Spinal cord (tissue), 10 donors: Measurements from ENCODE around the gene ABL1. TPM values are rescaled to one million over a fixed set of nuclear protein-coding genes. Genes with fewer than 3 reads are reported as not detected.
A peak's percentile ranks its signal among the peaks of the same experiment; 100 is the strongest.

Experiments used
- DNase-seq, 6 donors: peaks; one replicate each; pipeline versions ENCODE4 v3.0.0 to v3.0.0-alpha.2; 2013 to 2015; ENCODE audit warnings: low spot score in 6 of 6, low read depth in 4 of 6
- H3K27ac ChIP-seq: one replicate; pipeline ENCODE4 v1.5.1; 2013; ENCODE audit warnings: low read depth, low read length, control low read depth
- H3K27me3 ChIP-seq: one replicate; pipeline ENCODE4 v1.6.1; 2013; ENCODE audit warnings: low read length; ENCODE audit not compliant: control insufficient read depth, insufficient read depth
- H3K36me3 ChIP-seq: one replicate; pipeline ENCODE4 v1.6.1; 2013; ENCODE audit warnings: low read length; ENCODE audit not compliant: control insufficient read depth, insufficient read depth
- H3K4me1 ChIP-seq: one replicate; pipeline ENCODE4 v1.6.1; 2013; ENCODE audit warnings: low read length; ENCODE audit not compliant: control insufficient read depth, insufficient read depth
- H3K4me3 ChIP-seq: one replicate; pipeline ENCODE4 v1.5.1; 2013; ENCODE audit warnings: low read depth, low read length, control low read depth
- H3K9me3 ChIP-seq: one replicate; pipeline ENCODE4 v1.6.1; 2013; ENCODE audit warnings: low read length; ENCODE audit not compliant: control insufficient read depth, insufficient read depth
- WGBS: methylation state at CpG from one replicate; pipeline ENCODE4 v1.1.5; 2013; ENCODE audit warnings: missing lambda C conversion rate; ENCODE audit not compliant: insufficient coverage; 5-methylcytosine and 5-hydroxymethylcytosine counted together
- polyA plus RNA-seq, 2 donors: library from polyadenylated mRNA; unstranded; fragments of 120-200 nt; gene quantifications; one replicate each; pipeline ENCODE4 v1.2.1, GENCODE V29; 2013; ENCODE audit not compliant: insufficient read length in 2 of 2
- total RNA-seq, 2 donors: library from RNA; depleted of rRNA in 1 of 2; stranded (reverse); fragments of 120-200 nt in 1 of 2; fragments of >200 nt in 1 of 2; gene quantifications; one replicate each; pipeline versions ENCODE4 v1.2.3 to v1.2.4, GENCODE V29; 2013 to 2014
- donor health status: healthy.

ABL1 gene
- total and polyA plus RNA-seq, 4 donors, result 36.6 to 72.7 (median 63.6) TPM

DNA sequence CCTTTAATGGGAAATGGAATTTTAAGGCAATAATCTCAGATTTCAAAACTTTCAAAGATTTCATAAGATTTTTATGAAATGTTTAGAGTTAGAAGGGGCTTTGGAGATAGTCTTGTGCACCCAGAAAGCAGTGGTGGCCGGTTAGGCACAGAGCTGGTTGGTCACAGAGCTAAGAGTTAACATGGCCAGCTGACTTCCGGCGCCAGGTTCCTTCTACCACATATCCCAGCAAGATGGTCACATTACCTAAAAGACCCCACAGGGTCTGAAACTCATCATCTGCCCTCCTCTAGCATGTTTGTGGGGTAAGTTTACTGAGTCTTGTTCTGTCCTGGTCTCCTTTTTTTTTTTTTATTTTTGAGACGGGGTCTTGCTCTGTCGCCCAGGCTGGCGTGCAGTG lies 42.2 kb downstream of the ABL1 start:
- Histone ChIP-seq H3K4me3 (no peak overlapping the region), H3K27ac (no peak overlapping the region), H3K4me1 (peaks cover 17% of the 10 kb centered on the region), H3K36me3 (peaks cover 60% of the 10 kb centered on the region), H3K9me3 (no peaks in the 10 kb centered on the region), H3K27me3 (no peaks in the 10 kb centered on the region)
- DNase-seq, result no peak
- whole genome bisulfite sequencing, result 100% methylated on average over 2 of the region's 6 CpGs

GRCh38 chr9:130878295-130878694 lies 43.2 kb downstream of the ABL1 start:
- Histone ChIP-seq H3K36me3 (peaks cover 59% of the 10 kb centered on the region), H3K9me3 (no peaks in the 10 kb centered on the region), H3K27ac (no peak overlapping the region), H3K4me1 (peaks cover 8% of the 10 kb centered on the region), H3K27me3 (no peaks in the 10 kb centered on the region), H3K4me3 (no peak overlapping the region)
- no peak for DNase-seq
- WGBS, result 100% methylated on average over 3 of the region's 6 CpGs

GRCh38 chr9:130879863-130880411 lies 44.9 kb downstream of the ABL1 start:
- Histone ChIP-seq H3K36me3 (peaks cover 66% of the 10 kb centered on the region), H3K27ac (no peak overlapping the region), H3K27me3 (no peaks in the 10 kb centered on the region), H3K4me1 (peaks cover 15% of the 10 kb centered on the region), H3K9me3 (no peaks in the 10 kb centered on the region), H3K4me3 (no peak overlapping the region)
- 94% methylated on average over 6 of the region's 9 CpGs for whole genome bisulfite sequencing
- DNase-seq, result no peak

GRCh38 chr9:130880599-130881220 lies 45.7 kb downstream of the ABL1 start:
- WGBS, result 95% methylated on average over 14 of the region's 16 CpGs
- DNase-seq, result no peak
- Histone ChIP-seq H3K4me1 (peaks cover 18% of the 10 kb centered on the region), H3K4me3 (no peak overlapping the region), H3K36me3 (peaks cover 66% of the 10 kb centered on the region), H3K27me3 (no peaks in the 10 kb centered on the region), H3K9me3 (no peaks in the 10 kb centered on the region), H3K27ac (no peak overlapping the region)

DNA sequence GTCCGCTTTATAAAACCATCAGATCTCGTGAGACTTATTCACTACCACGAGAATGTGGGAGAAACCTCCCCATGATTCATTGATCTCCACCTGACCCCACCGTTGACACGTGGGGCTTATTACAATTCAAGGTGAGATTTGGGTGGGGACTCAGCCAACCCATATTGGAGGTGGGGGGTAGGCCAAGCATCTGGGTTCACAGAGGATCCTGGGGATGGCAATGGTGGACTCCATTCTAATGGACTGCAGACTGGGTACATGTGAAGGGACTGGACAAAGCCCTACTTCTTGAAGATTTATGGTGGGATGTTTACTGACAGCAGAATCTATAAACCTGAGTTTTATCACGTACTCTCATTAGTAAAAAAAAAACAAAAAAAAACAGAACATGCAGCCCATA lies 46.5 kb downstream of the ABL1 start:
- no peaks in the 10 kb centered on the region for H3K9me3 ChIP-seq
- WGBS, result no CpG with 5 or more reads among the region's 6 CpGs
- H3K4me3 ChIP-seq, result no peak overlapping the region
- peaks cover 18% of the 10 kb centered on the region for H3K4me1 ChIP-seq
- peaks cover 71% of the 10 kb centered on the region for H3K36me3 ChIP-seq
- no peaks in the 10 kb centered on the region for H3K27me3 ChIP-seq
- no peak overlapping the region for H3K27ac ChIP-seq
- DNase-seq, result no peak

DNA sequence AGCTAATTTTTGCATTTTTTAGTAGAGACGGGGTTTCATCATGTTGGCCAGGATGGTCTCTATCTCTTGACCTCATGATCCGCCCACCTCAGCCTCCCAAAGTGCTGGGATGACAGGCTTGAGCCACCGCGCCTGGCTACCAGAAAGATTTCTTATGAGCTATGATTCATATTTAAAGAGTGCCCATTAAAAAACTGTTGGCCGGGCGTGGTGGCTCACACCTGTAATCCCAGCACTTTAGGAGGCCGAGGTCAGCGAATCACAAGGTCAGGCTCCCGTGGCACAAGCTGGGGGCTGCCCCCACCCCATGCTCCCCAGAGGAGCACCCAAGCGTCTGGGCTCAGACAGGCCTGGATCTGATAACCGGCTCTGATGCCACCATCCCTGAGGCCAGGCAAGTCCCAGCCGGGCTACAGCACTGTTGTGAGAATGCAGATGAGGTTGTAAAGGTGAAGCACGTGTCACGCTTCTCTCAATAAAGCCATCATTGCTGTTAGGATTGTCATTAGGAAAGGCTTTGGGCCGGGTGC lies 47.7 kb downstream of the ABL1 start:
- Histone ChIP-seq H3K4me1 (peaks cover 18% of the 10 kb centered on the region), H3K27me3 (no peaks in the 10 kb centered on the region), H3K27ac (no peak overlapping the region), H3K36me3 (peaks cover 78% of the 10 kb centered on the region), H3K9me3 (no peaks in the 10 kb centered on the region), H3K4me3 (no peak overlapping the region)
- 91% methylated on average over 13 of the region's 15 CpGs for WGBS
- DNase-seq, result no peak

DNA sequence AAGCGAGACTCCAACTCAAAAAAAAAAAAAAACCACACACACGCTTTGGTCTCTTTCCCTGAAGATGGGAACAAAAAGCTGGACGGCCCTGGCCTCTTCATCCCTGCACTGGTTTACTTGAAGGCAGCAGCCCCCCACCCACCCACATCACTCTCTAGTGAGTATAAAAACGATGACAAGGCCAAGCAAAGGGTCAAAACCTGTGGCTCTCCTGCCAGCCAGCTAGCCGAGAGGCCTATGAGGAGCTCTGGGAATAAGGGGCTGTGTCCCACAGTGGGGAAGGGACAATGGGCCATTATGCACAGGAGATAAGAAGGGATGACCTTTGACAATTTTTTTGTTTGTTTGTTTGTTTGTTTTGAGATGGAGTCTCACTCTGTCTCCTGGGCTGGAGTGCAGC lies 48.4 kb downstream of the ABL1 start:
- Histone ChIP-seq H3K27me3 (no peaks in the 10 kb centered on the region), H3K9me3 (no peaks in the 10 kb centered on the region), H3K4me1 (peaks cover 18% of the 10 kb centered on the region), H3K36me3 (peaks cover 81% of the 10 kb centered on the region), H3K27ac (no peak overlapping the region), H3K4me3 (no peak overlapping the region)
- WGBS, result 91% methylated on average over 3 of the region's 5 CpGs
- DNase-seq, result no peak

GRCh38 chr9:130884111-130884531 lies 49.1 kb downstream of the ABL1 start:
- 88% methylated on average over 20 of the region's 25 CpGs for WGBS
- no peaks in the 10 kb centered on the region for H3K27me3 ChIP-seq
- H3K36me3 ChIP-seq, result peaks cover 80% of the 10 kb centered on the region
- H3K9me3 ChIP-seq, result no peaks in the 10 kb centered on the region
- no peak for DNase-seq
- peaks cover 18% of the 10 kb centered on the region for H3K4me1 ChIP-seq
- H3K27ac ChIP-seq, result no peak overlapping the region
- no peak overlapping the region for H3K4me3 ChIP-seq

DNA sequence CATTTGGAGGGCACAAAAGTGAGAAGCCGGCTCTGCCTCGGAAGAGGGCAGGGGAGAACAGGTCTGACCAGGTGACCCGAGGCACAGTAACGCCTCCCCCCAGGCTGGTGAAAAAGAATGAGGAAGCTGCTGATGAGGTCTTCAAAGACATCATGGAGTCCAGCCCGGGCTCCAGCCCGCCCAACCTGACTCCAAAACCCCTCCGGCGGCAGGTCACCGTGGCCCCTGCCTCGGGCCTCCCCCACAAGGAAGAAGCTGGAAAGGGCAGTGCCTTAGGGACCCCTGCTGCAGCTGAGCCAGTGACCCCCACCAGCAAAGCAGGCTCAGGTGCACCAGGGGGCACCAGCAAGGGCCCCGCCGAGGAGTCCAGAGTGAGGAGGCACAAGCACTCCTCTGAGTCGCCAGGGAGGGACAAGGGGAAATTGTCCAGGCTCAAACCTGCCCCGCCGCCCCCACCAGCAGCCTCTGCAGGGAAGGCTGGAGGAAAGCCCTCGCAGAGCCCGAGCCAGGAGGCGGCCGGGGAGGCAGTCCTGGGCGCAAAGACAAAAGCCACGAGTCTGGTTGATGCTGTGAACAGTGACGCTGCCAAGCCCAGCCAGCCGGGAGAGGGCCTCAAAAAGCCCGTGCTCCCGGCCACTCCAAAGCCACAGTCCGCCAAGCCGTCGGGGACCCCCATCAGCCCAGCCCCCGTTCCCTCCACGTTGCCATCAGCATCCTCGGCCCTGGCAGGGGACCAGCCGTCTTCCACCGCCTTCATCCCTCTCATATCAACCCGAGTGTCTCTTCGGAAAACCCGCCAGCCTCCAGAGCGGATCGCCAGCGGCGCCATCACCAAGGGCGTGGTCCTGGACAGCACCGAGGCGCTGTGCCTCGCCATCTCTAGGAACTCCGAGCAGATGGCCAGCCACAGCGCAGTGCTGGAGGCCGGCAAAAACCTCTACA lies 49.8 kb downstream of the ABL1 start:
- Histone ChIP-seq H3K36me3 (peaks cover 82% of the 10 kb centered on the region), H3K4me3 (no peak overlapping the region), H3K27me3 (no peaks in the 10 kb centered on the region), H3K27ac (no peak overlapping the region), H3K4me1 (peaks cover 18% of the 10 kb centered on the region), H3K9me3 (no peaks in the 10 kb centered on the region)
- peak in 1 of 6 donors; percentile 50 for DNase-seq
- WGBS, result 76% methylated on average over 42 of the region's 47 CpGs
